Activated CD8-positive, alpha-beta T cell treated with anti-CD3 and anti-CD28 coated beads for 36 hours (primary cell): ENCODE data around the gene TUBA3D. TPM values are rescaled to one million over a fixed set of nuclear protein-coding genes. Genes with fewer than 3 reads are reported as not detected.
"Not testable (repeated sequence)": the region's sequence is repeated elsewhere in the genome, so short reads cannot be mapped to it uniquely, and the experiment has no call there.

Experiments
- ATAC-seq: fragments of 200-7000 bp; cut with Tn5 transposase; one replicate; pipeline ENCODE4 v1.10.0; 2021; ENCODE audit warnings: mild to moderate bottlenecking, moderate library complexity
- CTCF ChIA-PET: fragments of 350-600 bp; sonication (Branson Sonifier 250); formaldehyde crosslinking; loops from one replicate; lab custom pipeline; 2021; ENCODE audit warnings: antibody characterized with exemption; lab: Charles Lee
- POLR2A ChIA-PET: fragments of 350-600 bp; sonication (Branson Sonifier 250); formaldehyde crosslinking; loops from one replicate; lab custom pipeline; 2021; ENCODE audit warnings: antibody characterized with exemption; lab: Charles Lee
- DNase-seq: peaks from one replicate; pipeline ENCODE4 v3.0.0-alpha.2; 2020
- H3K27ac Mint-ChIP-seq: one replicate; pipeline ENCODE4 v1.8.0; 2021; ENCODE audit warnings: mild to moderate bottlenecking, mixed read lengths
- H3K27me3 Mint-ChIP-seq: one replicate; pipeline ENCODE4 v1.8.0; 2021; ENCODE audit warnings: mixed read lengths
- H3K36me3 Mint-ChIP-seq: one replicate; pipeline ENCODE4 v1.8.0; 2021; ENCODE audit warnings: low read depth, mixed read lengths
- H3K4me1 Mint-ChIP-seq: one replicate; pipeline ENCODE4 v1.8.0; 2021; ENCODE audit warnings: low read depth, mixed read lengths
- H3K4me3 Mint-ChIP-seq: one replicate; pipeline ENCODE4 v1.8.0; 2021; ENCODE audit warnings: mild to moderate bottlenecking, moderate library complexity, mixed read lengths
- H3K9me3 Mint-ChIP-seq: one replicate; pipeline ENCODE4 v1.8.0; 2021; ENCODE audit warnings: mixed read lengths
- intact Hi-C: fragments of 100-400 bp; cut with micrococcal nuclease; formaldehyde crosslinking; loops from one replicate; pipeline ENCODE4 v1.10.0; 2022
- total RNA-seq, 2 experiments: library from RNA; stranded (reverse); gene quantifications; one replicate each; pipeline ENCODE4 v1.2.3, GENCODE V29; 2021
- TF ChIP-seq, protein P1 (sequence below): fragments of 200-600 bp; IDR thresholded peaks from one replicate; pipeline ENCODE4 v1.8.0; 2022; ENCODE audit warnings: antibody characterized with exemption, mild to moderate bottlenecking

The TUBA3D gene
- total RNA-seq, 2 experiments from 2014 or later, result not detected

GRCh38 chr2:131517106-131517831 lies 41.4 kb downstream of the TUBA3D start:
- ChIA-PET CTCF (no interaction called here), POLR2A (no interaction called here)
- no peaks in the 10 kb centered on the region for H3K9me3 Mint-ChIP-seq
- H3K27me3 Mint-ChIP-seq, result no peaks in the 10 kb centered on the region
- ATAC-seq, result no peak
- H3K36me3 Mint-ChIP-seq, result peaks cover 18% of the 10 kb centered on the region
- TF ChIP-seq, protein P1, sequence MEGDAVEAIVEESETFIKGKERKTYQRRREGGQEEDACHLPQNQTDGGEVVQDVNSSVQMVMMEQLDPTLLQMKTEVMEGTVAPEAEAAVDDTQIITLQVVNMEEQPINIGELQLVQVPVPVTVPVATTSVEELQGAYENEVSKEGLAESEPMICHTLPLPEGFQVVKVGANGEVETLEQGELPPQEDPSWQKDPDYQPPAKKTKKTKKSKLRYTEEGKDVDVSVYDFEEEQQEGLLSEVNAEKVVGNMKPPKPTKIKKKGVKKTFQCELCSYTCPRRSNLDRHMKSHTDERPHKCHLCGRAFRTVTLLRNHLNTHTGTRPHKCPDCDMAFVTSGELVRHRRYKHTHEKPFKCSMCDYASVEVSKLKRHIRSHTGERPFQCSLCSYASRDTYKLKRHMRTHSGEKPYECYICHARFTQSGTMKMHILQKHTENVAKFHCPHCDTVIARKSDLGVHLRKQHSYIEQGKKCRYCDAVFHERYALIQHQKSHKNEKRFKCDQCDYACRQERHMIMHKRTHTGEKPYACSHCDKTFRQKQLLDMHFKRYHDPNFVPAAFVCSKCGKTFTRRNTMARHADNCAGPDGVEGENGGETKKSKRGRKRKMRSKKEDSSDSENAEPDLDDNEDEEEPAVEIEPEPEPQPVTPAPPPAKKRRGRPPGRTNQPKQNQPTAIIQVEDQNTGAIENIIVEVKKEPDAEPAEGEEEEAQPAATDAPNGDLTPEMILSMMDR, result no peak
- no peak overlapping the region for H3K27ac Mint-ChIP-seq
- H3K4me3 Mint-ChIP-seq, result no peak overlapping the region
- DNase-seq, result no peak
- intact Hi-C loops, result no loop called here
- H3K4me1 Mint-ChIP-seq, result peaks cover 6% of the 10 kb centered on the region

DNA sequence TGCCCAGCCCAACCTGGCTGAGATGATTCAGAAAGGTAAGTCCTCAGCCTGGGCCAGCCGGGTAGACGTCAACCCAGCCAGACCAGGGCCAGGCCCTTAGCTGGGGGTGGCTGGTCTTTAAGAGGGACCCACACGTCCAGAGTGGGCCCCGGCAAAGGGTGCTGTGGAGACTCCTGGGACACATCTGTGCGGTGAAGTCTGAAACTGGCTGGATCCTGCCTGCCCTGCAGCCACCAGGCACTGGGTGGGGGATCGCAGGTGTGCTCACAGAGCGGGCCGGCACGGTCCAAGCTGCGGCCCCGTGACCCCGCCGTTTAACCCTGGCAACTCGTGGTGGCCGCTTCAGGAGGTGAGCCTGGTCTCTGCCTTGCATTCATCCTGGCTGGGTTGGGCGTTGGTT lies 41.9 kb downstream of the TUBA3D start:
- DNase-seq, H3K4me1 Mint-ChIP-seq, H3K4me3 Mint-ChIP-seq, H3K9me3 Mint-ChIP-seq, H3K27ac Mint-ChIP-seq, CTCF ChIA-PET, intact Hi-C loops, POLR2A ChIA-PET, ATAC-seq, H3K27me3 Mint-ChIP-seq: not testable (repeated sequence)
- peaks cover 20% of the 10 kb centered on the region for H3K36me3 Mint-ChIP-seq

DNA sequence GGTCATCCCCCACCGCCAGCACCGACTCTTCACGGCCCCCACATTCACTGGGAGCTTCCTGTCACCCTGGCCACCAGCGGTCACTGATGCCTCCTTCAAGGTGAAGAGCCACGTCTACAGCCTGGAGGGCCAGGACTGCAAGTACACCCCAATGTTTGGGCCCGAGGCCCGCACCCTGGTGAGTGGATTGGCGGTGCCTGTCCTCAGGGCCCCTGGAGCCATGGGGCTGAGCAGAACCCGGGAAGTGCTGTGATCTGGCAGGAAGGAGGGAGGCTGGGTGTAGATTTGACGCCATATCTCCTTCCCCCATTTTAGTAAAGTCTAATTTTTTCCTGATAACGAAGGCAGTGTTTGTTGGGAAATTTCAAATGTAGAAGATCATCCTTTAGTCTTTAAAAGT lies 42.6 kb downstream of the TUBA3D start:
- ATAC-seq, intact Hi-C loops, H3K4me3 Mint-ChIP-seq, H3K27ac Mint-ChIP-seq, POLR2A ChIA-PET, H3K4me1 Mint-ChIP-seq, H3K27me3 Mint-ChIP-seq, CTCF ChIA-PET, DNase-seq, H3K9me3 Mint-ChIP-seq: not testable (repeated sequence)
- peaks cover 20% of the 10 kb centered on the region for H3K36me3 Mint-ChIP-seq

DNA sequence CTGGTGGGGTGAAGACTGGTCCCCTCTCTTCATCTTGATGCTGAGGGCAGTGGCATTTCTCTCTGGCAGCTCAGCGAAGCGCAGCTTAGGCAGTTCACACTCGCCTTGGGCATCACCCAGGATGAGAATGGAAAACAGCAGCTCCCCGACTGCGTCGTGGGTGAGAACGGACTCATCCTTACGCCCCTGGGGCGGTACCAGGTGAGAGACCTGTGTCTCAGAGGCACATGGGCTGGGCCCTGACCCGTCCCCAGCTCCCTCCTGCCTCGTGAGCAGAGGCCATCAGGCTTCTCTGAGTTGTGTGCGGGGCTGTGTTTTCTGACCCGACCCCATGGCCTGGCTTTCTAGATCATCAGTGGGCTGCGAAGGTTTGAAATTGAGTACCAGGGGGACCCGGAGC lies 43.5 kb downstream of the TUBA3D start:
- no peak for DNase-seq
- Mint-ChIP-seq H3K36me3 (peaks cover 14% of the 10 kb centered on the region), H3K4me1 (peaks cover 3% of the 10 kb centered on the region), H3K27me3 (no peaks in the 10 kb centered on the region), H3K27ac (no peak overlapping the region), H3K9me3 (no peaks in the 10 kb centered on the region), H3K4me3 (no peak overlapping the region)
- intact Hi-C loops, result no loop called here
- CTCF ChIA-PET, result interaction anchor here (0.7 kb wide), 1 partner anchor 27 kb away, joined by 3 read pairs; no protein-coding TSS in a partner anchor
- TF ChIP-seq, protein P1, result no peak
- ATAC-seq, result no peak
- POLR2A ChIA-PET, result no interaction called here

DNA sequence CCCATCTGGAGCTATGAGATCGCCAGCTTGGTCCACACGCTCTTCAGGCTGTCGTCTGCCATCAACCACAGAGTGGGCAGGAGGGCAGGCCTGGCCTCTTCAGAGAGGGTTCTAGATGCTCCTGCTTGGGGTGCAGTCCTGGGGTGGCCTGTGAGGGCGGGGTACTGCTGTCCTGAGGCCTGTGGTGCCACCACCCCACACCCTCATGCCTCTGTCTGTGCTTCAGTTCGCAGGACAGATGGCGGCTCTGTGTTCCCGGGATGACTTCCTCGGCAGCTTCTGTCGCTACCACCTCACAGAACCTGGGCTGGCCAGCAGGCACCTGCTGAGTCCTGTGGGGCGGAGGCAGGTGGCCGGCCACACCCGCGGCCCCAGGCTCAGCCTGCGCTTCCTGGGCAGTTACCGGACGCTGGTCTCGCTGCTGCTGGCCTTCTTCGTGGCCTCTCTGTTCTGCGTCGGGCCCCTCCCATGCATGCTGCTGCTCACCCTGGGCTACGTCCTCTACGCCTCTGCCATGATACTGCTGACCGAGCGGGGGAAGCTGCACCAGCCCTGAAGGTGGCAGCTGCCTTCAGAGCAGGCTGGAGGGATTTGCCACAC lies 44.1 kb downstream of the TUBA3D start:
- H3K4me1 Mint-ChIP-seq, H3K4me3 Mint-ChIP-seq, H3K9me3 Mint-ChIP-seq, CTCF ChIA-PET, POLR2A ChIA-PET, DNase-seq, intact Hi-C loops, H3K27ac Mint-ChIP-seq, ATAC-seq, H3K27me3 Mint-ChIP-seq: not testable (repeated sequence)
- H3K36me3 Mint-ChIP-seq, result peaks cover 14% of the 10 kb centered on the region

DNA sequence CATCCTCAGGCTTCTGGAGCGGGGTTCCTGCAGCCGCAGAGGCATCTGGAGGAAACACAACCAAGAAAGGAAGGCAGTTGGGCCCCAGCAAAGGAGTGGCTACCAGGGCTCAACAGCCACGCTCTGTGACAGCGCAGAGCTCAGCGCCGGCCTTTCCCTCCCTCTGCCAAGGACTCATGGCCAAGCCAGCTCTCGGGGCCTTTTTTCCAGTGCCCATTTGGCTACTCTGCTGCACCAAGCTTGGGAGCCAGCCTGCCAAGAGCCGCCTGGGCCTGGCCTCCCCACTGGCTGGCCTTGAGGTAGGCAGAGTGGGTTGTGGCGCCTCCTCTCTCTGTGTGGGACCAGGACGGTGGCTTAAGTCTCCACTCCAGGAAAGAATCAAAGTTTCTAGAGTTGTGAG lies 44.6 kb downstream of the TUBA3D start:
- peaks cover 14% of the 10 kb centered on the region for H3K36me3 Mint-ChIP-seq
- ChIA-PET POLR2A (no interaction called here), CTCF (no interaction called here)
- H3K4me1 Mint-ChIP-seq, result no peaks in the 10 kb centered on the region
- H3K4me3 Mint-ChIP-seq, result no peak overlapping the region
- intact Hi-C loops, result no loop called here
- no peak overlapping the region for H3K27ac Mint-ChIP-seq
- TF ChIP-seq, protein P1, result no peak
- H3K9me3 Mint-ChIP-seq, result no peaks in the 10 kb centered on the region
- no peaks in the 10 kb centered on the region for H3K27me3 Mint-ChIP-seq
- DNase-seq, result no peak
- no peak for ATAC-seq

GRCh38 chr2:131521524-131521923 lies 45.6 kb downstream of the TUBA3D start:
- H3K4me1 Mint-ChIP-seq, intact Hi-C loops, H3K27me3 Mint-ChIP-seq, DNase-seq, H3K9me3 Mint-ChIP-seq, ATAC-seq, H3K4me3 Mint-ChIP-seq, H3K27ac Mint-ChIP-seq: not testable (repeated sequence)
- ChIA-PET CTCF (interaction anchor here (1.4 kb wide), 1 partner anchor 29 kb away, joined by 6 read pairs; the partner anchor contains the start of gene MZT2A), POLR2A (interaction anchor here (1.2 kb wide), 1 partner anchor 29 kb away, joined by 3 read pairs; no protein-coding TSS in a partner anchor)
- peaks cover 14% of the 10 kb centered on the region for H3K36me3 Mint-ChIP-seq
